NCI-H1694 treated with DMSO at 0.1 percent for 48 hours (cell line): Measurements from ENCODE around the gene MB21D2.

Source experiments
- DNase-seq: peaks from one replicate; lab custom pipeline; 2025; lab: John Stamatoyannopoulos, UW

MB21D2 gene

GRCh38 chr3:192923731-192924130, 6.1 kb upstream of the MB21D2 start:
- no peak for DNase-seq

DNA sequence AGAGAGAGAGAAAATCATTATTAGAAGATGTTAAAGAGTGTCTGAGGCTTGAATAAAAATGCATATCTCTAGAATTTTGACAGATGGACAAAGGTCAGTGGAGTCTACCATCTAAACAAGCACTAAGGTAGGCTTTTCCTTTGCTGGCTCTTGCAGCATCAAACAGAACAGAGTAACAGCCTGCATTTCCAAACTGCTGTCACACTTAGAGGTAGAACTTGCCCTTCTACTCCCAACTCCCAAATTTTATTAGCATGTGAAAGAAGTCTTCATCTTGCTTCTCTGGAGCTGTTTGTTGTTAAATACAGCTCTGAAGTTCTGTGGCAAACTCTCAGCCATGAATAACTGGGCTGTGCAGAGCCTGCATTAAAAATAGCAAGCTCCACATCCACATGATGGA, 4.1 kb upstream of the MB21D2 start:
- no peak for DNase-seq

GRCh38 chr3:192920411-192920810, 2.8 kb upstream of the MB21D2 start:
- DNase-seq = no peak

GRCh38 chr3:192919901-192920300, 2.2 kb upstream of the MB21D2 start:
- DNase-seq = no peak

GRCh38 chr3:192918275-192918588, 576 bp upstream of the MB21D2 start:
- DNase-seq = no peak

- peak; percentile 43 for DNase-seq
Measured at GRCh38 chr3:192917028-192917403, 640 bp downstream of the MB21D2 start.

- DNase-seq = no peak
Measured at GRCh38 chr3:192916371-192917027, 1.2 kb downstream of the MB21D2 start.

DNA sequence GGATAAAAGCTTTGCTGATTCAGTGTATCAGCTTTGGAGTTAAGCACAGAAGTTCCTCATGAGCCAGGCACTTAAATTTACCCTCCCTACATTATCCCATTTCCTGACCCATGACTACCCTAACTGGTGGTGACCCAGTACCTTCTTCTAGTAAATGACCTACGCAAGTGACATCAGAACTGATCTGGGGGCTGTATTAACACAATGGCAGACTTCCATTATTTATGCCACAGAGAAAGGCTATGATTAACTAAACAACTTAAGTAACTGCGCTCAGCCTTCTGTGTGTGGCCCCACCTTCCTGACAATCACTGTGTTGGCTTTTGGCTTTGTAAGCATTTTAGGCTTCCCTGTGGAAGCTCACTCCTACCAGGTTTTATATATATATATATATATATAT, 1.9 kb downstream of the MB21D2 start:
- no peak for DNase-seq

DNA sequence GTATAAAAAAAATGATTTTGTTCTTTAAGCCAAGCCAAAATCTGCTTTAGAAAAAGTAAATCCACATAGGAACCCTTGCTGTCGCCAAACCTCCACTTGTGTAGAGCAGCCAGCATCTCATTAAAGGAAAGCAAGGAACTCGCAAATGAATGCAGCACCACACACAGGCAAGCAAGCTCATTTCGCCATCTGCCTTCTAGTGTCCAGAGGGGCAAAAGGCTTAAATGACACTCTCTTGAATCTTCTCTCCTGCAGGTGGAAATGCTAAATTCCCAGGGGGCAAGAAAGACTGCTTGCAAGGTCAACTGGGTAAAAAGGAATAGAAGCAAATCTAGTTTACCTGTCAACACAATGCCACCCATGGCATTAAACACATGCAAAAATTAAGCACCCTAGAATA, 2.4 kb downstream of the MB21D2 start:
- DNase-seq = peak; percentile 13

- no peak for DNase-seq
Measured at GRCh38 chr3:192914848-192915247, 2.8 kb downstream of the MB21D2 start.

GRCh38 chr3:192913540-192913939, 4.1 kb downstream of the MB21D2 start:
- DNase-seq = no peak

DNA sequence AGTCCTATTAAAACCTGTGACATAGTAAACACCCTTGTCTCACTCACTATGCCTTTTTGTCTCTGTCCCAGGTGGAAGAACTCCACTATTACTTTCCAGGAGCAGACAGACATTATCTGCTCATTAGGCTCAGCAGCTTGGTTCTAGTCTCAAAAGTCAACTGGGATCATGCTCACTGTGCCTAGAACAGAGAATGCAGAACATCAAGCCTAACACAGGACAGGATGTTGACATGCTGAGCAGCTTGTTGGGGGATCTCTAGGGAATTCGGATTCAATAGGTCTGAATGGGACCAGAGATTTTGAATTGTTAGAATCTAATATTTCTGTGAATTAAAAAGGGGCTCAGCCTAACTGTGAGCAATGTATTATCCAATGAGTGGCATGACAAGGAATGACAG, 6.4 kb downstream of the MB21D2 start:
- DNase-seq = no peak

- no peak for DNase-seq
Measured at GRCh38 chr3:192907784-192908183, 9.9 kb downstream of the MB21D2 start.

- DNase-seq = no peak
Measured at GRCh38 chr3:192906940-192907339, 10.7 kb downstream of the MB21D2 start.

DNA sequence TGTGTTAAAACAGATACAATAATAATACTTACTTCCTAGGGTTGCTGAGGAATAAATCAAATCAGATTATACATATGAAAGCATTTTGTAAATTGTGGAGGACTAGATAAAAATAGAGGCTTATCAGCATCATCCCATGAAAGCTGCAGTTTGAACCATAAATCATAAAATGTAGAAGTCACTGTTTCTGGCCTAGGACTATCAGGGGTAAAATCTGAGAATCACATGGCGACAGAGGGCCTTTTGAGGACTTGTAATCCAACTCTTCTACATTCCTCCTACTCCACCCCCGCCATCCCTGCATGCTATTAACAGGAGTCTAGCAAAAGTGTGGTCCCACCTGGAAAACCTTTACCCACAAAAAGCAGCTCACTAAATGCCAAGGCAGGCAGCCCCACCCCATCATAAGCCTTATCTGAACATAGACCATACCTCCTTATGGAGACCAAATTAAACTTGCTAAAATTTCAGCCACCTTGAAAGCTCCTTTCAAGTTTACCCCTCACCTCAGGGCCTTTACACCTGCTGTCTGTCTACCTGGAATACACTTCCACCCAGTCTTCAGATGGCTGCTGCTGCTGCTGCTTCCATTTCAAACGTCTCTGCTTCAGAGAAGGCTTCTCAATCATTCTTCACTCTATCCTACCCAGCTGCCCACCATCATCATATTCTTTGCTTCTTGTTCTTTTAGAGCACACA, 11.5 kb downstream of the MB21D2 start:
- no peak for DNase-seq

- DNase-seq = peak; percentile 77
Measured at GRCh38 chr3:192904632-192905289, 12.9 kb downstream of the MB21D2 start.

DNA sequence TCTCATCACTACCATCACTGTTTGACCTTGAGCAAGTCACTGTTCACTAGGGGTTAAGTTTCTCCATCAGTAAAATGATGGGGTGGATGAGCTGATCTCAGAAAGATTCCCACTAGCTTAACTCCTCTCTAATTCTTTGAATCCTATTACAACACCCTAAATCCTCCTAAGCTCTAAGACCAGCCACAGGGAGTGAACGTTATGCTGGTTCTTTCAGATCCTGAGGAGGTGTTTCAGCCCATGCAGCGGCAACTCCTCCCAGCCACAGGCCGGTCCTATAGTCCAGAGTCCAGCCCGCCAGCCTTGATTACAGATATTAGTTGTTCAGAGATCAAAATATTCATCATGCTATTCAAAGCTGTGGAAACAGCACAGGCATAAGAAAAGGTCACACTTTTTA, 15.1 kb downstream of the MB21D2 start:
- DNase-seq = no peak

- DNase-seq = no peak
Measured at GRCh38 chr3:192901435-192901834, 16.2 kb downstream of the MB21D2 start.

DNA sequence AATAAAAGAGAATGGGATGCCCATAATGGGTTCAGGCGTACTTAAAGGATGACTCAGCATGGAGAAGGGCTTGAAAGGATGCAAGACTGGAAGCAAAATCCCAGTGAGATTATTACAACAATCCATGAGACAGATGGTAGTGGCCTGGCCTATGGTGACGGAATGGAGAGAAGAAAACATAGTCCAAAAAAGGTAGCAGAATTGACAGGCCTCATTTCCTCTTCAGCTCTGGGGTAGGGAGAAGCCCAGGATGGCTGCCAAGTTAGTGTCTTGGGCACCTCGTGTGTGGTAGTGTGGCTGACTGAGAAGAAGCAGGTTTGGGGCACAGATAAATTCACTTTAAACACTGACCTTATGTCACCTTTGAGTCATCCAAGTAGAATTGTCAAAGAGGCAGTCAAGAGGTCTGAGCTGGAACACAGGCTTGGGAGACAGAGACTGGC, 18.1 kb downstream of the MB21D2 start:
- no peak for DNase-seq

DNA sequence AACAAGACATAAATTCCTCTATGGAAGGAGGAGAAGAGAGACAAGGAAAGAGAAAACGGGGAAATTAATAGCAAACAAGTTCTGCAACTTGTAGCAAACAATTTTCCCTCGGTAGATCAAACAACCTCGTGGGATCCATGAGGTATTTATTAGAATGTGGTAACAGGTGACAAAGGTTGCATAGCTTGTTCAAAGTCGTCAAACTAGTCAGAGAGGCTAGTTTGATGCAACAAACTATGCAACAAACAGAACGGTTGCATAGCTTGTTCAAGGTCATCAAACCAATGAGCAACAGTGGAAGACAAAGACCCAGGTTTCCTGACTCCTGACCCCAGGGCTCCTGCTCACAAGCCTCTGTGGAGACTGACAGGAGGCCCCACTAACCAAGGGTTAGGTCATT, 20.7 kb downstream of the MB21D2 start:
- no peak for DNase-seq

DNA sequence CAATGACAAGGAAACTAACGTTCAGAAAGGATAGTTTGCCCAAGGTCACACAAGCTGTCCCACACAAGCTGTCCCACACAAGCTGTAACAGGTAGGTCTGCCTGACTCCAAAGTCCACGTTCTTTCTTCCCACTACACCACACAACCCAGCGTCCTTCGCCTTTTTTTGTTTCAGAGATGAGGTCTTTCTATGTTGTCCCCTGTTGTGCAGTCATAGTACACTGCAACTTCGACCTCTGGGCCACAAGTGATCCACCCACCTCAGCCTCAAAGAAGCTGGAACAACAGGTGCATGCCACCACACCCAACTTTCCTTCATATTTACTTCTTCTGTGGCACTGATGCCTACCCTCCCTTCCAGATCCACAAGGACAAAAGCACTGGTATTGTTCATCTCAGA, 21.4 kb downstream of the MB21D2 start:
- DNase-seq = no peak

DNA sequence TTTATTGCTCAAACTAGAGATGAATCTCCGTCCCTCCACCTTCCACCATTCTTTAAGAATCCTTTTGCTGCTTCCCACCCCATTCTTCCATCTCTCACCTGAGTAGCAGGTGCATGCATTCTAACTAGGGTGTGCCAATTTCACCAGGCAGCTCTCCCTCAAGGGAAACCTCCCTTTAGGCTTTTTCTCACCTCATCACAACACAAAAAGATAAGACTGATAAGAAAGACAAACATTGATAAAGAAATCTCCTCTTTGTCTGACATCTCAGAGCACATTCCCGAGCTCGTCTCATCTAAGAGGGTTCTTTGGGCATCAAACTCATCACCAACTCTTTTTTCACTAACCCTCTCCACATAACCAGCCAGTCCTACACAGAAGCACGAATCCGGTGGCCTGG, 23.0 kb downstream of the MB21D2 start:
- DNase-seq = no peak

GRCh38 chr3:192892981-192893700, 24.5 kb downstream of the MB21D2 start:
- no peak for DNase-seq
